ENCODE data around the gene CSTA. TPM values are rescaled to one million over a fixed set of nuclear protein-coding genes. Genes with fewer than 3 reads are reported as not detected.

Gene CSTA
- total and polyA plus RNA-seq, 2 of the 13 experiments (the other 11 are each of a cell fraction or from before 2014, with no cell fraction given): 3.9 to 11.0 TPM

DNA sequence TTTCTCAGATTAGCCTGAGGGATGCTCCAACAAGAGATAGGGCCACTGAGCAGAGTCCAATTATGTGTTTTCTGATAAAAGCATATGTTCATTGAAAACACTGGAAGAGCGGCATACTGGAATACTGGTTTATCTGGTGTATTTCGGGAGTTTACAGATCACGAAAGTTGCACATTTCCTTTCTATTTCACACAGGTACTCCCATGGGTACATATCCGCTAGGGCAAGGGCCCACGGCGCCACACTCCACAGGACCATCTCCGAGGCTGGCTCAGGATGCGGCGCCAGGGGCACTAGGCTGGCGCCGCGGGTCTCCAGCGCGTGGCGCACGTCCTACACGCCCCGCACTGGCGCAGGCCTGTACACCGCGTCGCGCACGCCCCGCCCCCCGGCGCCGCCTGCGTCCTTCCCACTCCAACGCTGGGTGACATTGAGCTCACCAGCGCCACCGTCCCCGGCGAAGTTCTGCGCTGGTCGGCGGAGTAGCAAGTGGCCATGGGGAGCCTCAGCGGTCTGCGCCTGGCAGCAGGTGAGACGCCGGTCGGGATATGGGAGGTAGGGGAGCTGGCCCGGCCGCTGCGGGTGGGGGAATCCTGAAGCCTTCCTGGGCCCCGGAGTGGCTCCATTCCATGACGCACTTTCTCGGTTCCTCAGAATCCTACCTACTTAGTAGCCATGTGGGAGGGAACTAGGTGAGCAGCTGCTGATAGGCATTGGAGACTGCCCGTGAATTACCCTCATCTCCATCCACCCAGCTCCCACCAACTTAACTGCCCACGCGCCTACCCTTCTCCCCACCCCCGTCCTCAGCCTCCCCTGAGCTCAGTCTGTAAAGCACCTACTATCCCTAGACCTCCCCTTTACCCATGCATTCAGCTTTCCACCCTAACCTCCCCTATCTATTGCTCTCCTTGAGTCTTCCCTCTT lies 59.0 kb downstream of the CSTA start, which contains the start of gene FAM162A (continued):
- TF ChIP-seq ZBTB25 (CRISPR knock-in tag; IDR thresholded peaks at IDR 0.05): peak; percentile 54; the same call in 1 of the 2 replicates
- TF ChIP-seq ZNF337 (CRISPR knock-in tag; IDR thresholded peaks at IDR 0.05; ENCODE audit: borderline replicate concordance, low read depth): peak; percentile 89; the same call in 1 of the 2 replicates
- TF ChIP-seq, protein P1, sequence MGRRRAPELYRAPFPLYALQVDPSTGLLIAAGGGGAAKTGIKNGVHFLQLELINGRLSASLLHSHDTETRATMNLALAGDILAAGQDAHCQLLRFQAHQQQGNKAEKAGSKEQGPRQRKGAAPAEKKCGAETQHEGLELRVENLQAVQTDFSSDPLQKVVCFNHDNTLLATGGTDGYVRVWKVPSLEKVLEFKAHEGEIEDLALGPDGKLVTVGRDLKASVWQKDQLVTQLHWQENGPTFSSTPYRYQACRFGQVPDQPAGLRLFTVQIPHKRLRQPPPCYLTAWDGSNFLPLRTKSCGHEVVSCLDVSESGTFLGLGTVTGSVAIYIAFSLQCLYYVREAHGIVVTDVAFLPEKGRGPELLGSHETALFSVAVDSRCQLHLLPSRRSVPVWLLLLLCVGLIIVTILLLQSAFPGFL (CRISPR knock-in tag; IDR thresholded peaks at IDR 0.05): no peak
- TF ChIP-seq ZNF572 (CRISPR knock-in tag; IDR thresholded peaks at IDR 0.05): no peak
- peak; percentile 74; the same call in 1 of the 2 replicates for TF ChIP-seq EED (CRISPR knock-in tag; IDR thresholded peaks at IDR 0.05)
- no peak for TF ChIP-seq ZNF282 (IDR thresholded peaks at IDR 0.05; ENCODE audit: partially characterized antibody)
- TF ChIP-seq ZNF777 (CRISPR knock-in tag; IDR thresholded peaks at IDR 0.05): peak; percentile 62; the same call in 1 of the 2 replicates
- no peak for TF ChIP-seq SMAD1 (CRISPR knock-in tag; IDR thresholded peaks at IDR 0.05; ENCODE audit: borderline replicate concordance, low read depth)
- TF ChIP-seq FIP1L1 (IDR thresholded peaks at IDR 0.05; ENCODE audit: borderline replicate concordance, insufficient read depth, low read depth, low read length): no peak
- no peak for TF ChIP-seq ZFP37 (CRISPR knock-in tag; IDR thresholded peaks at IDR 0.05; ENCODE audit: borderline replicate concordance)
- 0 out of 2 replicates have a peak, but pooled peaks have one; percentile 64 for TF ChIP-seq ZNF275 (CRISPR knock-in tag; IDR thresholded peaks at IDR 0.05; ENCODE audit: borderline replicate concordance)
- no peak for TF ChIP-seq SMARCC2 (IDR thresholded peaks at IDR 0.05)
- no peak for TF ChIP-seq SNAI1 (CRISPR knock-in tag; IDR thresholded peaks at IDR 0.05; ENCODE audit: borderline replicate concordance)
- peak; percentile 25; the same call in 1 of the 2 replicates for TF ChIP-seq ZNF441 (CRISPR knock-in tag; IDR thresholded peaks at IDR 0.05; ENCODE audit: borderline replicate concordance)
- peak; percentile 87 for TF ChIP-seq KMT2B (CRISPR knock-in tag; IDR thresholded peaks at IDR 0.05)
- peak; percentile 88 for TF ChIP-seq GATAD1 (CRISPR knock-in tag; IDR thresholded peaks at IDR 0.05)
- TF ChIP-seq ZNF775 (CRISPR knock-in tag; IDR thresholded peaks at IDR 0.05; ENCODE audit: borderline replicate concordance): no peak
- peak; percentile 93 for TF ChIP-seq MEIS2 (CRISPR knock-in tag; IDR thresholded peaks at IDR 0.05)
- TF ChIP-seq, protein P2, sequence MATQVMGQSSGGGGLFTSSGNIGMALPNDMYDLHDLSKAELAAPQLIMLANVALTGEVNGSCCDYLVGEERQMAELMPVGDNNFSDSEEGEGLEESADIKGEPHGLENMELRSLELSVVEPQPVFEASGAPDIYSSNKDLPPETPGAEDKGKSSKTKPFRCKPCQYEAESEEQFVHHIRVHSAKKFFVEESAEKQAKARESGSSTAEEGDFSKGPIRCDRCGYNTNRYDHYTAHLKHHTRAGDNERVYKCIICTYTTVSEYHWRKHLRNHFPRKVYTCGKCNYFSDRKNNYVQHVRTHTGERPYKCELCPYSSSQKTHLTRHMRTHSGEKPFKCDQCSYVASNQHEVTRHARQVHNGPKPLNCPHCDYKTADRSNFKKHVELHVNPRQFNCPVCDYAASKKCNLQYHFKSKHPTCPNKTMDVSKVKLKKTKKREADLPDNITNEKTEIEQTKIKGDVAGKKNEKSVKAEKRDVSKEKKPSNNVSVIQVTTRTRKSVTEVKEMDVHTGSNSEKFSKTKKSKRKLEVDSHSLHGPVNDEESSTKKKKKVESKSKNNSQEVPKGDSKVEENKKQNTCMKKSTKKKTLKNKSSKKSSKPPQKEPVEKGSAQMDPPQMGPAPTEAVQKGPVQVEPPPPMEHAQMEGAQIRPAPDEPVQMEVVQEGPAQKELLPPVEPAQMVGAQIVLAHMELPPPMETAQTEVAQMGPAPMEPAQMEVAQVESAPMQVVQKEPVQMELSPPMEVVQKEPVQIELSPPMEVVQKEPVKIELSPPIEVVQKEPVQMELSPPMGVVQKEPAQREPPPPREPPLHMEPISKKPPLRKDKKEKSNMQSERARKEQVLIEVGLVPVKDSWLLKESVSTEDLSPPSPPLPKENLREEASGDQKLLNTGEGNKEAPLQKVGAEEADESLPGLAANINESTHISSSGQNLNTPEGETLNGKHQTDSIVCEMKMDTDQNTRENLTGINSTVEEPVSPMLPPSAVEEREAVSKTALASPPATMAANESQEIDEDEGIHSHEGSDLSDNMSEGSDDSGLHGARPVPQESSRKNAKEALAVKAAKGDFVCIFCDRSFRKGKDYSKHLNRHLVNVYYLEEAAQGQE (IDR thresholded peaks at IDR 0.05; ENCODE audit: borderline replicate concordance in 1 of 2, low read depth in 1 of 2, low read length in 2 of 2): no peak; a peak in 1 of 4 replicates
- TF ChIP-seq ZNF430 (CRISPR knock-in tag; IDR thresholded peaks at IDR 0.05): peak; percentile 80; the same call in 1 of the 2 replicates
- TF ChIP-seq ZIK1 (CRISPR knock-in tag; IDR thresholded peaks at IDR 0.05; ENCODE audit: borderline replicate concordance, low read depth): peak; percentile 33; the same call in 1 of the 2 replicates

Data from HepG2 (cell line).